Measurements from ENCODE around the gene ST8SIA5. TPM values are rescaled to one million over a fixed set of nuclear protein-coding genes. Genes with fewer than 3 reads are reported as not detected.

ST8SIA5 gene
- polyA plus RNA-seq, 3 donors, result not detected

DNA sequence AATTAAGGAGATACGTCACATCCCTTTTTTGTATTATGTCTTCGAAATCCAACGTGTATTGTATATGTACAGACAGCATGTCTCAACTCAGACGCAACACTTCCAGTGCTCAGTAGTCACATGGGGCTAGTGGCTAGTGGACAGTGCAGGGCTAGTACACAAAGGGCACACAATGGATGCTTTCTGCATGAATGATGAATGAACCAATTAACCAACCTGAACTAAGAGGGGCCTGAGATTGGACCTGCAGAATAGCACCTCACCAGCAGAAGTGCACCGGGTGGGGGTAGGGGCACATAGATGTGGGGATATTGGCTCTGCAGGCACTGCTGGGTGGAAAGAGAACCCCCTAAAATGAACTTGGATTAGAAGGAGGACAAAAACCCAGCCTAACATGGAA lies 20.7 kb downstream of the ST8SIA5 start:
- no peak overlapping the region for H3K9ac ChIP-seq (ENCODE audit: insufficient read depth, low read length, poor library complexity, severe bottlenecking)
- H3K4me2 ChIP-seq (replicated peaks; ENCODE audit: extremely low read depth, low read length, poor library complexity, severe bottlenecking), result no peak overlapping the region
- H3K36me3 Mint-ChIP-seq, result no peaks in the 10 kb centered on the region
- no peak for DNase-seq
- H3K9me3 Mint-ChIP-seq, result peaks cover 4 to 18% (median 8%) of the 10 kb centered on the region in 7 donors
- H3K36me3 ChIP-seq (replicated peaks in 1 of 2; ENCODE audit: control insufficient read depth in 1 of 2, insufficient read depth in 2 of 2, low read length in 2 of 2), result no peaks in the 10 kb centered on the region
- H3K4me1 Mint-ChIP-seq, result no peaks in the 10 kb centered on the region
- intact Hi-C loops (cut with micrococcal nuclease), result no loop called here
- no peak overlapping the region for H2AFZ ChIP-seq (ENCODE audit: insufficient read depth, low read depth, low read length, poor library complexity, severe bottlenecking)
- H3K9me3 ChIP-seq (replicated peaks in 1 of 2; ENCODE audit: control insufficient read depth in 1 of 2, insufficient read depth in 1 of 2, low read length in 2 of 2), result peaks cover 0 to 11% of the 10 kb centered on the region in 2 donors
- H3K27ac Mint-ChIP-seq, result no peak overlapping the region
- WGBS (ENCODE audit: insufficient coverage), result no CpG with 5 or more reads among the region's 5 CpGs
- no peaks in the 10 kb centered on the region for H3K27me3 ChIP-seq (ENCODE audit: control insufficient read depth in 2 of 2, insufficient read depth in 2 of 2, low read length in 2 of 2)
- no peak overlapping the region for H3K4me3 Mint-ChIP-seq
- no peaks in the 10 kb centered on the region for H3K79me2 ChIP-seq (ENCODE audit: insufficient read depth, low read length)
- no peaks in the 10 kb centered on the region for H4K20me1 ChIP-seq (ENCODE audit: insufficient read depth, low read length)
- H3K27me3 Mint-ChIP-seq (ENCODE audit: low read depth in 3 of 3), result peaks cover 1 to 8% (median 4%) of the 10 kb centered on the region in 3 donors
- H3K27ac ChIP-seq (ENCODE audit: low read depth in 1 of 2, low read length in 2 of 2), result no peak overlapping the region
- TF ChIP-seq, protein P1, sequence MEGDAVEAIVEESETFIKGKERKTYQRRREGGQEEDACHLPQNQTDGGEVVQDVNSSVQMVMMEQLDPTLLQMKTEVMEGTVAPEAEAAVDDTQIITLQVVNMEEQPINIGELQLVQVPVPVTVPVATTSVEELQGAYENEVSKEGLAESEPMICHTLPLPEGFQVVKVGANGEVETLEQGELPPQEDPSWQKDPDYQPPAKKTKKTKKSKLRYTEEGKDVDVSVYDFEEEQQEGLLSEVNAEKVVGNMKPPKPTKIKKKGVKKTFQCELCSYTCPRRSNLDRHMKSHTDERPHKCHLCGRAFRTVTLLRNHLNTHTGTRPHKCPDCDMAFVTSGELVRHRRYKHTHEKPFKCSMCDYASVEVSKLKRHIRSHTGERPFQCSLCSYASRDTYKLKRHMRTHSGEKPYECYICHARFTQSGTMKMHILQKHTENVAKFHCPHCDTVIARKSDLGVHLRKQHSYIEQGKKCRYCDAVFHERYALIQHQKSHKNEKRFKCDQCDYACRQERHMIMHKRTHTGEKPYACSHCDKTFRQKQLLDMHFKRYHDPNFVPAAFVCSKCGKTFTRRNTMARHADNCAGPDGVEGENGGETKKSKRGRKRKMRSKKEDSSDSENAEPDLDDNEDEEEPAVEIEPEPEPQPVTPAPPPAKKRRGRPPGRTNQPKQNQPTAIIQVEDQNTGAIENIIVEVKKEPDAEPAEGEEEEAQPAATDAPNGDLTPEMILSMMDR (IDR thresholded peaks at IDR 0.05), result no peak
- H3K4me3 ChIP-seq (replicated peaks in 1 of 3; ENCODE audit: low read depth in 2 of 3, low read length in 3 of 3), result no peak overlapping the region
- H3K4me1 ChIP-seq (ENCODE audit: control insufficient read depth in 1 of 2, insufficient read depth in 2 of 2, low read length in 2 of 2), result no peaks in the 10 kb centered on the region

DNA sequence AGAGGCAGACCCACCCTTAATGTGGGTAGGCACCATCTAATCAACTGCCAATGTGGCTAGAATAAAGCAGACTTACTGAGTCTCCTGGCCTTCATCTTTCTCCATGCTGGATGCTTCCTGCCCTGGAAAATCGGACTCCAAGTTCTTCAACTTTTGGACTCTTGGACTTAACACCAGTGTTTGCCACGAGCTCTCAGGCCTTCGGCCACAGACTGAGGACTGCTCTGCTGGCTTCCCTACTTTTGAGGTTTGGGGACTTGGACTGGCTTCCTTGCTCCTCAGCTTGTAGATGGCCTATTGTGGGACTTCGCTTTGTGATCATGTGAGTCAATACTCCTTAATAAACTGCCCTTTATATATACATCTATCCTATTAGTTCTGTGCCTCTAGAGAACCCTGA lies 21.9 kb downstream of the ST8SIA5 start:
- peaks cover 10 to 21% of the 10 kb centered on the region in 2 donors for H3K9me3 ChIP-seq (replicated peaks in 1 of 2; ENCODE audit: control insufficient read depth in 1 of 2, insufficient read depth in 1 of 2, low read length in 2 of 2)
- H3K36me3 ChIP-seq (replicated peaks in 1 of 2; ENCODE audit: control insufficient read depth in 1 of 2, insufficient read depth in 2 of 2, low read length in 2 of 2), result no peaks in the 10 kb centered on the region
- no peaks in the 10 kb centered on the region for H3K79me2 ChIP-seq (ENCODE audit: insufficient read depth, low read length)
- Mint-ChIP-seq H3K9me3 (peaks cover 6 to 22% (median 17%) of the 10 kb centered on the region in 7 donors), H3K4me3 (no peak overlapping the region), H3K36me3 (no peaks in the 10 kb centered on the region), H3K27me3 (ENCODE audit: low read depth in 3 of 3) (peaks cover 1 to 8% (median 4%) of the 10 kb centered on the region in 3 donors), H3K4me1 (no peaks in the 10 kb centered on the region), H3K27ac (no peak overlapping the region)
- H3K27me3 ChIP-seq (ENCODE audit: control insufficient read depth in 2 of 2, insufficient read depth in 2 of 2, low read length in 2 of 2), result no peaks in the 10 kb centered on the region
- intact Hi-C loops (cut with micrococcal nuclease), result no loop called here
- TF ChIP-seq, protein P1 (IDR thresholded peaks at IDR 0.05), result no peak
- no peak overlapping the region for H3K9ac ChIP-seq (ENCODE audit: insufficient read depth, low read length, poor library complexity, severe bottlenecking)
- H3K4me1 ChIP-seq (ENCODE audit: control insufficient read depth in 1 of 2, insufficient read depth in 2 of 2, low read length in 2 of 2), result no peaks in the 10 kb centered on the region
- H3K4me2 ChIP-seq (replicated peaks; ENCODE audit: extremely low read depth, low read length, poor library complexity, severe bottlenecking), result no peak overlapping the region
- H2AFZ ChIP-seq (ENCODE audit: insufficient read depth, low read depth, low read length, poor library complexity, severe bottlenecking), result no peak overlapping the region
- no peaks in the 10 kb centered on the region for H4K20me1 ChIP-seq (ENCODE audit: insufficient read depth, low read length)
- WGBS (ENCODE audit: insufficient coverage), result 92% methylated on average over 3 of the region's 4 CpGs
- H3K27ac ChIP-seq (ENCODE audit: low read depth in 1 of 2, low read length in 2 of 2), result no peak overlapping the region
- DNase-seq, result no peak
- no peak overlapping the region for H3K4me3 ChIP-seq (replicated peaks in 1 of 3; ENCODE audit: low read depth in 2 of 3, low read length in 3 of 3)

Measured in CD14-positive monocyte (primary cell).